Measurements from ENCODE around the gene PRDM16.

GRCh38 chr1:3176028-3176427, 107.0 kb downstream of the PRDM16 start:
- TF ChIP-seq CTCF (conservative IDR thresholded peaks at IDR 0.05 in 1 of 2, IDR thresholded peaks at IDR 0.05 in 1 of 2; ENCODE audit: extremely low read depth in 1 of 2, insufficient read depth in 1 of 2, low read depth in 1 of 2, low read length in 2 of 2) = no peak
- no peak for TF ChIP-seq EZH2 (IDR thresholded peaks at IDR 0.05; ENCODE audit: borderline replicate concordance, low read length)
